GM18511 (cell line): Measurements from ENCODE around the gene TMPRSS2.

ENCODE experiments used
- ATAC-seq: cut with Tn5 transposase; IDR thresholded peaks from one replicate; pipeline ENCODE4 v1.9.1; 2021; ENCODE audit warnings: mild to moderate bottlenecking, moderate library complexity; ENCODE audit not compliant: unreplicated experiment

The TMPRSS2 gene

GRCh38 chr21:41507521-41508414 lies at the start of gene TMPRSS2:
TSS of gene TMPRSS2 (minus strand) at chr21:41508158. CDS start at chr21:41498133, 10,025 bp downstream.
- ATAC-seq: no peak

- no peak for ATAC-seq
Measured at GRCh38 chr21:41555057-41555456, 47.1 kb upstream of the TMPRSS2 start.

GRCh38 chr21:41552254-41552653 lies 44.3 kb upstream of the TMPRSS2 start:
- ATAC-seq: no peak

GRCh38 chr21:41548781-41549180 lies 40.8 kb upstream of the TMPRSS2 start:
- no peak for ATAC-seq

GRCh38 chr21:41547111-41547510 lies 39.2 kb upstream of the TMPRSS2 start:
- no peak for ATAC-seq

- no peak for ATAC-seq
Measured at GRCh38 chr21:41545500-41546359, 37.8 kb upstream of the TMPRSS2 start.

- no peak for ATAC-seq
Measured at GRCh38 chr21:41542727-41543126, 34.8 kb upstream of the TMPRSS2 start.

- no peak for ATAC-seq
Measured at GRCh38 chr21:41537356-41537755, 29.4 kb upstream of the TMPRSS2 start.

GRCh38 chr21:41536827-41537103 lies 28.8 kb upstream of the TMPRSS2 start:
- no peak for ATAC-seq

GRCh38 chr21:41536076-41536826 lies 28.3 kb upstream of the TMPRSS2 start:
- ATAC-seq: no peak

GRCh38 chr21:41530366-41530765 lies 22.4 kb upstream of the TMPRSS2 start:
- ATAC-seq: no peak

- no peak for ATAC-seq
Measured at GRCh38 chr21:41529769-41530168, 21.8 kb upstream of the TMPRSS2 start.

GRCh38 chr21:41526478-41527087 lies 18.6 kb upstream of the TMPRSS2 start:
- no peak for ATAC-seq

GRCh38 chr21:41523175-41523574 lies 15.2 kb upstream of the TMPRSS2 start:
- no peak for ATAC-seq

- ATAC-seq: no peak
Measured at GRCh38 chr21:41521489-41522027, 13.6 kb upstream of the TMPRSS2 start.

GRCh38 chr21:41520560-41521442 lies 12.8 kb upstream of the TMPRSS2 start:
- ATAC-seq: no peak

- ATAC-seq: no peak
Measured at GRCh38 chr21:41519806-41520559, 12.0 kb upstream of the TMPRSS2 start.

- no peak for ATAC-seq
Measured at GRCh38 chr21:41518757-41519156, 10.8 kb upstream of the TMPRSS2 start.

GRCh38 chr21:41511858-41512257 lies 3.9 kb upstream of the TMPRSS2 start:
- no peak for ATAC-seq
